ENCODE data around the gene TGIF1.

Gene TGIF1

DNA sequence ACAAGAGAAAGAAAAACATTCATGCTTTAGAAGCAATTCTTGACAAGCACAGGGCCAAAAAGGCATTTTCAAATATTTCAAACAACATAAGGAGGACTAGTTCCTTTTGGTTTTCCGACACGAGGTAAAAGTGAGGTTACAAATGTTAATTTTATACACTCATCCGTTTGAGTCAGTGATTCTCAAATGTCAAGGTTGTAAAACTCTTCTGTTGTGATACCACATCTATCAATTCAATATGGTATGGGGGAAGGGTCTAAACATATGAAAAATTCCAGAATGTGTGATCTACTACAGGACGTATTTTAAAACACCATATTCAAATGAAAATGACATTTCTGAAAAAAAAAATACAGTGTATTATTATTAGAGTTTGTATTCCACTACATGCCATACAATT, 52.7 kb downstream of the TGIF1 start:
- no peak for DNase-seq (ENCODE audit: low read depth)
- no peak overlapping the region for H3K4me3 ChIP-seq (ENCODE audit: low read depth, low read length)
- TF ChIP-seq, protein P1, sequence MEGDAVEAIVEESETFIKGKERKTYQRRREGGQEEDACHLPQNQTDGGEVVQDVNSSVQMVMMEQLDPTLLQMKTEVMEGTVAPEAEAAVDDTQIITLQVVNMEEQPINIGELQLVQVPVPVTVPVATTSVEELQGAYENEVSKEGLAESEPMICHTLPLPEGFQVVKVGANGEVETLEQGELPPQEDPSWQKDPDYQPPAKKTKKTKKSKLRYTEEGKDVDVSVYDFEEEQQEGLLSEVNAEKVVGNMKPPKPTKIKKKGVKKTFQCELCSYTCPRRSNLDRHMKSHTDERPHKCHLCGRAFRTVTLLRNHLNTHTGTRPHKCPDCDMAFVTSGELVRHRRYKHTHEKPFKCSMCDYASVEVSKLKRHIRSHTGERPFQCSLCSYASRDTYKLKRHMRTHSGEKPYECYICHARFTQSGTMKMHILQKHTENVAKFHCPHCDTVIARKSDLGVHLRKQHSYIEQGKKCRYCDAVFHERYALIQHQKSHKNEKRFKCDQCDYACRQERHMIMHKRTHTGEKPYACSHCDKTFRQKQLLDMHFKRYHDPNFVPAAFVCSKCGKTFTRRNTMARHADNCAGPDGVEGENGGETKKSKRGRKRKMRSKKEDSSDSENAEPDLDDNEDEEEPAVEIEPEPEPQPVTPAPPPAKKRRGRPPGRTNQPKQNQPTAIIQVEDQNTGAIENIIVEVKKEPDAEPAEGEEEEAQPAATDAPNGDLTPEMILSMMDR (IDR thresholded peaks at IDR 0.05; ENCODE audit: control insufficient read depth, extremely low read depth, insufficient read depth) = no peak

DNA sequence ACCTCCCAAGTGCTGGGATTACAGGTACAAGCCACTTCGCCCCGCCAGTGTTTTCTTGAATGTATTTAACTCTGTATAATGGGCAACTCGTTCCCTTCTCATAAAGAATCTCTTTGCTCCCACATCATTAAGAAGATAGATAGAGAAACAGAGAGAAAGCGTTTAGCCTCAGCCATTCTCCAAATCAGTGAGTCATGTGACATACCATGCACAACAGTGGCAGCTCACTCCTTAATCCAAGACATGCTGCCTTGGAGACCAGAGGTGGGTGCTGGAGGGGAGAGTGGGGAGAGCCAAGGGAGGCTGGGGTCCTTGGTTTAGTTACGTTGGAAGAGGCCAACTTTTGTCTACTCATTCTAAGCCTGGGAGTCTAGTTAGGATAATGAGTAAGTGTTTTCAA, 54.7 kb downstream of the TGIF1 start:
- H3K4me3 ChIP-seq (ENCODE audit: low read depth, low read length) = no peak overlapping the region
- TF ChIP-seq, protein P1 (IDR thresholded peaks at IDR 0.05; ENCODE audit: control insufficient read depth, extremely low read depth, insufficient read depth) = no peak
- DNase-seq (ENCODE audit: low read depth) = no peak

DNA sequence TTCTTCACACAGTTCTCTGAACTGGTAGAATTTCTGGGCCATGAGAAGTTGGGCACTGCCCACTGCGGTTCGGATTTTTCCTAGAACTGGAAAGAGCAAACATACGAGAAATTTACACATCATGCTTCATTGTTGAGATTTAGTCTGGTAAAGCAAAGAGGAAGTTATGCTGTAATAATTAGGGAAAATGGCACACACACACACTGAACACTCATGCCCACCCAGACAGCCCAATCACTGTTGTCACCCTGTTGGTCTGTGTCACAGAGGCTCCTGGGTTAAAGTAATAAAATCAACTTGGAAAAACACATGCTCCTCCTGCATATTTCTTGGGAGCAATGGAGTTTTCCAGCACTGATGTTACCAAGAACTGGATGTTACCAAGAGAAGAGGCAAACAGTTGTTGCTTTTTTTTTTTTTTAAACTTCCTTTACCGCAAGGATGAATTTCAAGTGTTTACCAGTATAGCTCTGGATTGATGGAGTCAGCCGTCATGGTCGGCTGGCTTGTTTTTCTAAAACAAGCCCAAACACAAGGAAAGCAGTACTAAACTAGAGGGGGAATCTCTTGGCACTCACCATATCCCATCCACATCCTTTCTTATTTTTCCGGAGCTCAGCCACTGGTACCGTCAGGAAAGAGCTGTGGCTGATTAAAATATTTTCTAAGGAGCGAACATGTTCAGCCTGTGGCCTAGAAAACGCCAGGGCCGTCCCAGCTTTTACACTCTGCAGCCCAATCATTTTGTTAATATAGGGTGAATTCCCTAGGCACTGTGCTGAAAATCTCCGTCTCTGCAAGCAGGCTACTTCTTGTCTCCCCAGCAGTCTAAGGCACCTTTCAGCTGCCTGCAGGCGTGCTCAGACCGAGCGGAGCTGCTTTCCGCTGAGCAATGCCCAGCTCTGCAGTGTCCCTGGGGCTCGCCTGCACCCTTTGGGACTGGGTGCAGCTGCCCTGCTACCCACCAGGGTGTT, 58.9 kb downstream of the TGIF1 start:
- DNase-seq (ENCODE audit: low read depth) = no peak
- TF ChIP-seq, protein P1 (IDR thresholded peaks at IDR 0.05; ENCODE audit: control insufficient read depth, extremely low read depth, insufficient read depth) = no peak
- H3K4me3 ChIP-seq (ENCODE audit: low read depth, low read length) = no peak overlapping the region

Data from LNCaP clone FGC (cell line).